Fibroblast of lung (primary cell): ENCODE measurements around the gene RSPH3.

Experiments used
- CTCF ChIP-seq, 2 donors: IDR thresholded peaks in 1 of 2; conservative IDR thresholded peaks in 1 of 2; 1 replicate in 1 of 2; 2 replicates in 1 of 2; pipeline ENCODE4 v1.5.1; 2011 to 2012; ENCODE audit warnings: low read length in 2 of 2, control low read depth in 1 of 2, inconsistent platforms in 1 of 2, low read depth in 1 of 2, mild to moderate bottlenecking in 1 of 2
- EZH2 ChIP-seq: IDR thresholded peaks from 2 replicates; pipeline ENCODE4 v1.5.1; 2012; ENCODE audit warnings: low read length, control low read depth, mild to moderate bottlenecking; ENCODE audit errors: missing control alignments

- no peak for TF ChIP-seq CTCF (conservative IDR thresholded peaks at IDR 0.05 in 1 of 2, IDR thresholded peaks at IDR 0.05 in 1 of 2; ENCODE audit: low read depth in 1 of 2, low read length in 2 of 2)
- TF ChIP-seq EZH2, result no peak
Observed at GRCh38 chr6:158969148-158969547, 30.9 kb downstream of the RSPH3 start.
